ENCODE results near the gene P2RX3.

P2RX3 gene

GRCh38 chr11:57376095-57377090 lies 38.2 kb downstream of the P2RX3 start:
- no peak for DNase-seq

GRCh38 chr11:57377107-57377506 lies 39.0 kb downstream of the P2RX3 start:
- no peak for DNase-seq

GRCh38 chr11:57378186-57378585 lies 40.0 kb downstream of the P2RX3 start:
- no peak for DNase-seq

GRCh38 chr11:57379732-57380131 lies 41.6 kb downstream of the P2RX3 start:
- DNase-seq: no peak

GRCh38 chr11:57380975-57381374 lies 42.8 kb downstream of the P2RX3 start, which contains the start of gene PRG3:
Gene PRG3, minus strand, starts transcription at chr11:57381150. Its CDS starts 442 bp downstream, at chr11:57380708.
- no peak for DNase-seq

GRCh38 chr11:57386178-57386940 lies 48.2 kb downstream of the P2RX3 start:
- no peak for DNase-seq

GRCh38 chr11:57387289-57388030 lies 49.3 kb downstream of the P2RX3 start:
- no peak for DNase-seq

- no peak for DNase-seq
These were observed 52.4 kb downstream of the P2RX3 start, which contains the start of gene PRG2 for GRCh38 chr11:57390535-57390934. Gene PRG2, minus strand, starts transcription at chr11:57390650. Its CDS starts 706 bp downstream, at chr11:57389944.

GRCh38 chr11:57391111-57391510 lies 53.0 kb downstream of the P2RX3 start:
- DNase-seq: no peak

- no peak for DNase-seq
These were observed 53.4 kb downstream of the P2RX3 start for GRCh38 chr11:57391539-57391938.

GRCh38 chr11:57392066-57392762 lies 54.1 kb downstream of the P2RX3 start:
- DNase-seq: no peak

- DNase-seq: no peak
These were observed 54.6 kb downstream of the P2RX3 start for GRCh38 chr11:57392763-57393105.

GRCh38 chr11:57394203-57394965 lies 56.2 kb downstream of the P2RX3 start:
- DNase-seq: no peak

GRCh38 chr11:57395905-57396623 lies 57.9 kb downstream of the P2RX3 start:
- no peak for DNase-seq

GRCh38 chr11:57396744-57397143 lies 58.6 kb downstream of the P2RX3 start:
- no peak for DNase-seq

GRCh38 chr11:57397394-57397990 lies 59.3 kb downstream of the P2RX3 start:
- no peak for DNase-seq

GRCh38 chr11:57399221-57399620 lies 61.1 kb downstream of the P2RX3 start:
- no peak for DNase-seq

GRCh38 chr11:57399972-57400578 lies 61.9 kb downstream of the P2RX3 start:
- DNase-seq: no peak

- DNase-seq: no peak
These were observed 64.2 kb downstream of the P2RX3 start for GRCh38 chr11:57402188-57403002.
